Measurements from ENCODE around the gene ALDH1L2.
"Not testable (repeated sequence)": the region's sequence is repeated elsewhere in the genome, so short reads cannot be mapped to it uniquely, and the experiment has no call there.

The ALDH1L2 gene

GRCh38 chr12:105030820-105031807 is 53.1 kb downstream of the ALDH1L2 start:
- no peak for DNase-seq

- DNase-seq = no peak
Measured at GRCh38 chr12:105026411-105026810, 57.8 kb downstream of the ALDH1L2 start.

- no peak for DNase-seq
Measured at GRCh38 chr12:105025890-105026289, 58.4 kb downstream of the ALDH1L2 start.

GRCh38 chr12:105024928-105025327 is 59.3 kb downstream of the ALDH1L2 start:
- DNase-seq = no peak

- no peak for DNase-seq
Measured at GRCh38 chr12:105020241-105020962, 63.9 kb downstream of the ALDH1L2 start.

GRCh38 chr12:105018776-105019175 is 65.5 kb downstream of the ALDH1L2 start:
- DNase-seq = no peak

- no peak for DNase-seq
Measured at GRCh38 chr12:105018012-105018411, 66.2 kb downstream of the ALDH1L2 start.

GRCh38 chr12:105015543-105015942 is 68.7 kb downstream of the ALDH1L2 start:
- DNase-seq = no peak

- no peak for DNase-seq
Measured at GRCh38 chr12:105014603-105015002, 69.7 kb downstream of the ALDH1L2 start.

- no peak for DNase-seq
Measured at GRCh38 chr12:105013892-105014291, 70.4 kb downstream of the ALDH1L2 start.

- DNase-seq = no peak
Measured at GRCh38 chr12:105001476-105001875, 82.8 kb downstream of the ALDH1L2 start.

GRCh38 chr12:104999347-104999685 is 84.9 kb downstream of the ALDH1L2 start:
- DNase-seq = no peak

- no peak for DNase-seq
Measured at GRCh38 chr12:104998423-104999346, 85.6 kb downstream of the ALDH1L2 start.

- no peak for DNase-seq
Measured at GRCh38 chr12:104997541-104997940, 86.7 kb downstream of the ALDH1L2 start.

GRCh38 chr12:104994336-104994735 is 89.9 kb downstream of the ALDH1L2 start:
- no peak for DNase-seq

- DNase-seq = no peak
Measured at GRCh38 chr12:104991565-104992128, 92.6 kb downstream of the ALDH1L2 start.

GRCh38 chr12:104990950-104991349 is 93.3 kb downstream of the ALDH1L2 start:
- DNase-seq = no peak

- peak; percentile 92 for DNase-seq
Measured at GRCh38 chr12:104986022-104986941, 98.0 kb downstream of the ALDH1L2 start, which contains the start of gene NOPCHAP1. NOPCHAP1 (plus strand) TSS chr12:104986316; CDS start chr12:104986353, 37 bp downstream.

- no peak for DNase-seq
Measured at GRCh38 chr12:104985206-104985605, 99.1 kb downstream of the ALDH1L2 start.

- DNase-seq = not testable (repeated sequence)
Measured at GRCh38 chr12:104977688-104978087, 106.6 kb downstream of the ALDH1L2 start.

GRCh38 chr12:104976703-104977102 is 107.6 kb downstream of the ALDH1L2 start:
- no peak for DNase-seq
